Measurements from ENCODE around the gene ANGPTL7. TPM values are rescaled to one million over a fixed set of nuclear protein-coding genes. Genes with fewer than 3 reads are reported as not detected.

The ANGPTL7 gene
- total and polyA plus RNA-seq, 2 of the 8 experiments (the other 6 are each of a cell fraction or from before 2014, with no cell fraction given) = not detected

- Histone ChIP-seq H3K27me3 (replicated peaks in 1 of 4; ENCODE audit: control insufficient read depth in 3 of 4, extremely low read depth in 1 of 4, insufficient read depth in 3 of 4, low read length in 3 of 4) (no peaks in the 10 kb centered on the region), H3K4me3 (ENCODE audit: extremely low read depth in 1 of 4, insufficient read depth in 2 of 4, low read depth in 3 of 4, low read length in 4 of 4) (no peak overlapping the region), H4K8ac (ENCODE audit: extremely low read depth, insufficient read depth, low read length) (no peak overlapping the region), H3K4me2 (ENCODE audit: insufficient read depth in 1 of 2, low read depth in 2 of 2, low read length in 2 of 2) (no peak overlapping the region), H2AFZ (ENCODE audit: low read length) (no peak overlapping the region), H2BK20ac (ENCODE audit: low read length) (no peak overlapping the region), H3K4me1 (replicated peaks in 1 of 4; ENCODE audit: control insufficient read depth in 3 of 4, insufficient read depth in 4 of 4, low read length in 3 of 4) (no peaks in the 10 kb centered on the region), H3K9me3 (ENCODE audit: insufficient read depth in 2 of 2, low read depth in 1 of 2, low read length in 1 of 2) (no peaks in the 10 kb centered on the region), H3K36me3 (ENCODE audit: control insufficient read depth in 2 of 4, insufficient read depth in 4 of 4, low read length in 3 of 4) (peaks cover 12 to 71% (median 43%) of the 10 kb centered on the region in 4 experiments), H2BK120ac (replicated peaks; ENCODE audit: low read depth, low read length) (no peak overlapping the region), H3K18ac (ENCODE audit: extremely low read depth, low read length) (no peak overlapping the region), H4K20me1 (replicated peaks in 1 of 2; ENCODE audit: control insufficient read depth in 1 of 2, insufficient read depth in 2 of 2, low read length in 2 of 2) (no peaks in the 10 kb centered on the region), H3K79me2 (ENCODE audit: control insufficient read depth in 1 of 2, insufficient read depth in 2 of 2, low read length in 2 of 2) (no peaks in the 10 kb centered on the region), H3K23ac (ENCODE audit: insufficient read length) (no peak overlapping the region), H3K4ac (replicated peaks; ENCODE audit: insufficient read length, low read depth, low read length) (no peak overlapping the region), H3K9ac (replicated peaks in 1 of 4; ENCODE audit: extremely low read depth in 1 of 4, low read depth in 3 of 4, low read length in 3 of 4) (no peak overlapping the region), H2BK12ac (ENCODE audit: low read depth, low read length) (no peak overlapping the region), H4K91ac (replicated peaks; ENCODE audit: insufficient read length, low read length) (no peak overlapping the region), H2BK15ac (ENCODE audit: low read length) (no peak overlapping the region), H3K27ac (ENCODE audit: low read depth, low read length) (no peak overlapping the region), H3K79me1 (ENCODE audit: low read depth, low read length) (no peaks in the 10 kb centered on the region; the same call in 1 of the 2 replicates), H3K56ac (replicated peaks; ENCODE audit: insufficient read length, low read depth, low read length) (no peak overlapping the region), H2BK5ac (ENCODE audit: low read depth, low read length) (no peak overlapping the region), H3K23me2 (ENCODE audit: low read depth, low read length) (no peaks in the 10 kb centered on the region), H3K14ac (ENCODE audit: insufficient read length) (no peak overlapping the region), H4K5ac (ENCODE audit: insufficient read length, low read depth, low read length) (no peak overlapping the region), H2AK5ac (ENCODE audit: low read depth, low read length) (no peak overlapping the region)
- POLR2A ChIA-PET (ENCODE audit: partially characterized antibody) = no interaction called here
- DNase-seq (ENCODE audit: low read depth in 1 of 2, low spot score in 2 of 2) (no peak), FAIRE-seq (no peak)
- WGBS, 2 experiments (ENCODE audit: extremely low coverage in 1 of 2, insufficient coverage in 1 of 2, insufficient read length in 1 of 2, insufficient replicate concordance in 2 of 2, low coverage in 1 of 2, low lambda C conversion rate in 2 of 2, missing lambda C conversion rate in 1 of 2) = 94% methylated on average over 11 of the region's 11 CpGs; no CpG with 5 or more reads in 1 of the 2 experiments
- CTCF ChIA-PET (ENCODE audit: partially characterized antibody) = interaction anchor here (1.1 to 1.3 kb wide), 2 partner anchors 10 to 167 kb away, joined by 3 to 4 read pairs; no protein-coding TSS in a partner anchor
- TF ChIP-seq CHD1 (IDR thresholded peaks at IDR 0.05; ENCODE audit: low read depth, low read length) (no peak), POLR2A (IDR thresholded peaks at IDR 0.05; ENCODE audit: control extremely low read depth in 1 of 2, low read depth in 2 of 2, low read length in 2 of 2) (no peak), HDAC2 (IDR thresholded peaks at IDR 0.05; ENCODE audit: borderline replicate concordance in 1 of 2, low read depth in 2 of 2, low read length in 2 of 2) (no peak), HDAC6 (IDR thresholded peaks at IDR 0.05; ENCODE audit: low read depth, low read length) (no peak), JUND (IDR thresholded peaks at IDR 0.05; ENCODE audit: low read length) (no peak), TAF7 (optimal IDR thresholded peaks at IDR 0.05; ENCODE audit: borderline replicate concordance, low read depth, low read length) (no peak), ASH2L (IDR thresholded peaks at IDR 0.05; ENCODE audit: low read length) (no peak), ATF2 (IDR thresholded peaks at IDR 0.05; ENCODE audit: low read length) (no peak), RXRA (IDR thresholded peaks at IDR 0.05; ENCODE audit: insufficient read depth, low read depth, low read length) (no peak), SIN3A (conservative IDR thresholded peaks at IDR 0.05 in 1 of 2, IDR thresholded peaks at IDR 0.05 in 1 of 2; ENCODE audit: low read depth in 1 of 2, low read length in 2 of 2) (no peak), EGR1 (IDR thresholded peaks at IDR 0.05; ENCODE audit: borderline replicate concordance, low read depth, low read length) (no peak)
These were observed 15.4 kb downstream of the ANGPTL7 start for GRCh38 chr1:11204396-11205190.

All from H1 (cell line).